Rectal smooth muscle tissue (tissue), 1 donor: Measurements from ENCODE around the gene BTBD10.
"Not testable (repeated sequence)": the region's sequence is repeated elsewhere in the genome, so short reads cannot be mapped to it uniquely, and the experiment has no call there.

Source experiments
- H3K27ac ChIP-seq: one replicate; pipeline ENCODE4 v1.7.0; 2013; ENCODE audit warnings: low read depth, low read length, inconsistent platforms
- H3K27me3 ChIP-seq: one replicate; pipeline ENCODE4 v1.7.0; 2013; ENCODE audit warnings: low read length; ENCODE audit not compliant: control insufficient read depth, insufficient read depth
- H3K36me3 ChIP-seq: one replicate; pipeline ENCODE4 v1.7.0; 2013; ENCODE audit warnings: low read length; ENCODE audit not compliant: control insufficient read depth, insufficient read depth
- H3K4me1 ChIP-seq: one replicate; pipeline ENCODE4 v1.7.0; 2013; ENCODE audit warnings: low read length; ENCODE audit not compliant: control insufficient read depth, insufficient read depth
- H3K4me3 ChIP-seq: one replicate; pipeline ENCODE4 v1.7.0; 2013; ENCODE audit warnings: low read length
- H3K9ac ChIP-seq: one replicate; pipeline ENCODE4 v1.7.0; 2013; ENCODE audit warnings: low read length

The BTBD10 gene

GRCh38 chr11:13434247-13435205 is 28.5 kb downstream of the BTBD10 start:
- Histone ChIP-seq H3K27ac (no peak overlapping the region), H3K36me3 (no peaks in the 10 kb centered on the region), H3K4me1 (no peaks in the 10 kb centered on the region), H3K27me3 (no peaks in the 10 kb centered on the region), H3K9ac (no peak overlapping the region), H3K4me3 (no peak overlapping the region)

DNA sequence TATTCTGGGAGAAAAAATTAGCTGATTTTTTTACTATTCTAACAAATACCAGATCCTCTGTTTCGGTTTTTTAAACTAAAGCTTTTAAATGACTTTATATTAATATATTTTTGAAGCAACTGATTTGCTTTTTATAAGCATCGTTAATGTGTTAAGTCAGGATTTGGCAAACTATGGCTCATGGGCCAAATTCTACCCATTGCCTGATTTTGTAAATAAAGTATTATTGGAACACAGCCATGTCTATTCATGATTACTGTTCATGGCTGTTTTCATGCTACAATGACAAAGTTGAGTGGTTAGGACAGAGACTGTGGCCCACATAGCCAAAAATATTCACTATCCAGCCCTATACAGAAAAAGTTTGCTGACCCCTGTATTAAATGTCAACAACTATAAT is 29.6 kb downstream of the BTBD10 start:
- H3K36me3 ChIP-seq: no peaks in the 10 kb centered on the region
- H3K4me3 ChIP-seq: no peak overlapping the region
- no peaks in the 10 kb centered on the region for H3K27me3 ChIP-seq
- H3K9ac ChIP-seq: no peak overlapping the region
- H3K4me1 ChIP-seq: no peaks in the 10 kb centered on the region
- no peak overlapping the region for H3K27ac ChIP-seq

GRCh38 chr11:13429836-13430235 is 33.2 kb downstream of the BTBD10 start:
- Histone ChIP-seq H3K4me3 (no peak overlapping the region), H3K36me3 (no peaks in the 10 kb centered on the region), H3K27ac (no peak overlapping the region), H3K27me3 (no peaks in the 10 kb centered on the region), H3K4me1 (no peaks in the 10 kb centered on the region), H3K9ac (no peak overlapping the region)

- H3K4me3 ChIP-seq: no peak overlapping the region
- no peaks in the 10 kb centered on the region for H3K36me3 ChIP-seq
- H3K4me1 ChIP-seq: no peaks in the 10 kb centered on the region
- no peak overlapping the region for H3K27ac ChIP-seq
- H3K9ac ChIP-seq: no peak overlapping the region
- no peaks in the 10 kb centered on the region for H3K27me3 ChIP-seq
These were observed 33.7 kb downstream of the BTBD10 start for GRCh38 chr11:13429288-13429687.

GRCh38 chr11:13427440-13427839 is 35.6 kb downstream of the BTBD10 start:
- Histone ChIP-seq H3K27ac (no peak overlapping the region), H3K9ac (no peak overlapping the region), H3K36me3 (no peaks in the 10 kb centered on the region), H3K4me3 (no peak overlapping the region), H3K27me3 (no peaks in the 10 kb centered on the region), H3K4me1 (no peaks in the 10 kb centered on the region)

- Histone ChIP-seq H3K9ac (no peak overlapping the region), H3K4me1 (no peaks in the 10 kb centered on the region), H3K4me3 (no peak overlapping the region), H3K36me3 (no peaks in the 10 kb centered on the region), H3K27ac (no peak overlapping the region), H3K27me3 (no peaks in the 10 kb centered on the region)
These were observed 39.6 kb downstream of the BTBD10 start for GRCh38 chr11:13423372-13423771.

- no peak overlapping the region for H3K27ac ChIP-seq
- H3K9ac ChIP-seq: no peak overlapping the region
- no peak overlapping the region for H3K4me3 ChIP-seq
- H3K36me3 ChIP-seq: no peaks in the 10 kb centered on the region
- no peaks in the 10 kb centered on the region for H3K4me1 ChIP-seq
- no peaks in the 10 kb centered on the region for H3K27me3 ChIP-seq
These were observed 41.5 kb downstream of the BTBD10 start for GRCh38 chr11:13421561-13421960.

DNA sequence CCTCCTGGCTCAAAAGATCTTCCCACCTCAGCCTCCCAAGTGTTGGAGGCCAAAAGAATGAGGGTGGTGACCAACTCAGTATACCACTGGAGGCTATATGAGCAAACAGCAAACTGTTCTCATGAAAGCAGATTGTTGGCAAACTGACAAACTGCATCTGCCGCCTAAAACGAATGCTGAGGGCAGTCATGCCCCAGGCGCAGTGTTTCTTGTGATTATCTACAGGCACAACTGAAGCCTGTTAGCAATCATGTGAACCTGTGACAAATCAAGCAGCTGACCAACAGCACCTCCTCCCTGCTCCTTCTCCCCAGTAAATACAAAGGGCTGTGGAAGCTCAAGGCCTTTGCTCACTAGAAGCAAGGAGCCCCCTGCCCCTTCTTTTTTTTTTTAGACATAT is 47.8 kb downstream of the BTBD10 start:
- no peak overlapping the region for H3K4me3 ChIP-seq
- no peak overlapping the region for H3K27ac ChIP-seq
- no peaks in the 10 kb centered on the region for H3K4me1 ChIP-seq
- no peaks in the 10 kb centered on the region for H3K27me3 ChIP-seq
- H3K9ac ChIP-seq: no peak overlapping the region
- H3K36me3 ChIP-seq: peaks cover 4% of the 10 kb centered on the region

- no peaks in the 10 kb centered on the region for H3K27me3 ChIP-seq
- no peak overlapping the region for H3K27ac ChIP-seq
- H3K9ac ChIP-seq: no peak overlapping the region
- no peak overlapping the region for H3K4me3 ChIP-seq
- no peaks in the 10 kb centered on the region for H3K4me1 ChIP-seq
- H3K36me3 ChIP-seq: peaks cover 3% of the 10 kb centered on the region
These were observed 57.8 kb downstream of the BTBD10 start for GRCh38 chr11:13405220-13405619.

GRCh38 chr11:13398335-13398734 is 64.7 kb downstream of the BTBD10 start:
- H3K36me3 ChIP-seq, H3K9ac ChIP-seq, H3K27ac ChIP-seq: not testable (repeated sequence)

GRCh38 chr11:13391217-13391616 is 71.8 kb downstream of the BTBD10 start:
- H3K9ac ChIP-seq: no peak overlapping the region
- no peaks in the 10 kb centered on the region for H3K36me3 ChIP-seq
- no peaks in the 10 kb centered on the region for H3K4me1 ChIP-seq
- no peak overlapping the region for H3K4me3 ChIP-seq
- no peak overlapping the region for H3K27ac ChIP-seq
- H3K27me3 ChIP-seq: no peaks in the 10 kb centered on the region

More at GRCh38 chr11:13398335-13398734, 64.7 kb downstream of the BTBD10 start:
- not testable (repeated sequence) for H3K4me1 ChIP-seq, H3K4me3 ChIP-seq, H3K27me3 ChIP-seq

GRCh38 chr11:13388741-13389140 is 74.3 kb downstream of the BTBD10 start:
- H3K27ac ChIP-seq: no peak overlapping the region
- H3K36me3 ChIP-seq: no peaks in the 10 kb centered on the region
- H3K4me1 ChIP-seq: no peaks in the 10 kb centered on the region
- no peak overlapping the region for H3K4me3 ChIP-seq
- H3K9ac ChIP-seq: no peak overlapping the region
- H3K27me3 ChIP-seq: no peaks in the 10 kb centered on the region

DNA sequence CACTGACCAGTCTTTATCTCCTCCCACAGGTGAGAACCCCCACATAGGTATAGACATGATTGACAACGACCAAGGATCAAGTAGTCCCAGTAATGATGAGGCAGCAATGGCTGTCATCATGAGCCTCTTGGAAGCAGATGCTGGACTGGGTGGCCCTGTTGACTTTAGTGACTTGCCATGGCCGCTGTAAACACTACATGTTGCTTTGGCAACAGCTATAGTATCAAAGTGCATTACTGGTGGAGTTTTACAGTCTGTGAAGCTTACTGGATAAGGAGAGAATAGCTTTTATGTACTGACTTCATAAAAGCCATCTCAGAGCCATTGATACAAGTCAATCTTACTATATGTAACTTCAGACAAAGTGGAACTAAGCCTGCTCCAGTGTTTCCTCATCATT is 76.5 kb downstream of the BTBD10 start:
- H3K27ac ChIP-seq: no peak overlapping the region
- peaks cover 4% of the 10 kb centered on the region for H3K36me3 ChIP-seq
- no peaks in the 10 kb centered on the region for H3K27me3 ChIP-seq
- no peaks in the 10 kb centered on the region for H3K4me1 ChIP-seq
- no peak overlapping the region for H3K4me3 ChIP-seq
- no peak overlapping the region for H3K9ac ChIP-seq
